HepG2 (cell line): ENCODE measurements around the gene PRR36. TPM values are rescaled to one million over a fixed set of nuclear protein-coding genes. Genes with fewer than 3 reads are reported as not detected.

Experiments used
- ATAC-seq: fragments of 200-7000 bp; cut with Tn5 transposase; 3 replicates; pipeline ENCODE4 v1.9.1; 2020; ENCODE audit warnings: mild to moderate bottlenecking, moderate library complexity
- BruUV-seq: library from RNA; stranded (reverse); fragments of 400-500 nt; replicated peaks from 2 replicates; lab custom pipeline; 2021; lab: Mats Ljungman, UMichigan
- CTCF ChIA-PET: fragments of 300-600 bp; formaldehyde crosslinking; extraction: SDS; loops from one replicate; lab custom pipeline; 2021; ENCODE audit warnings: low total read pairs, inconsistent platforms, low intra/inter-chr PET ratio; lab: Yijun Ruan, JAX
- POLR2A ChIA-PET: fragments of 350-600 bp; sonication (Branson Sonifier 250); formaldehyde crosslinking; loops from one replicate; lab custom pipeline; 2020; ENCODE audit warnings: antibody characterized with exemption, inconsistent platforms; lab: Yijun Ruan, JAX
- DNase-seq: peaks from one replicate; pipeline ENCODE4 v3.0.0-alpha.2; 2015; ENCODE audit warnings: low spot score
- FAIRE-seq: peaks from 3 replicates; lab custom pipeline; 2011; peaks lifted over from hg19 to GRCh38; lab: Jason Lieb, UNC
- H2AFZ ChIP-seq: one replicate; pipeline ENCODE4 v1.6.1; 2011; ENCODE audit warnings: low read length, inconsistent platforms
- H3K27ac ChIP-seq: fragments of 300-600 bp; 3 replicates; pipeline ENCODE4 v1.8.0; 2011; ENCODE audit warnings: mixed run types, mild to moderate bottlenecking, mixed read lengths, low read length, inconsistent platforms; ENCODE audit not compliant: insufficient read depth; ENCODE audit errors: extremely low read length
- H3K27me3 ChIP-seq, 2 experiments: fragments of 200-600 bp in 1 of 2; 2 replicates in 1 of 2; 3 replicates in 1 of 2; pipeline versions ENCODE4 v1.6.0 to v1.8.0; 2011; ENCODE audit warnings: low read length in 2 of 2, mild to moderate bottlenecking in 2 of 2, moderate library complexity in 2 of 2, inconsistent platforms in 1 of 2; ENCODE audit not compliant: insufficient read depth in 2 of 2, control insufficient read depth in 1 of 2
- H3K36me3 ChIP-seq, 2 experiments: fragments of 200-600 bp in 1 of 2; replicated peaks in 1 of 2; 2 replicates in 1 of 2; 3 replicates in 1 of 2; pipeline versions ENCODE4 v1.5.1 to v1.8.0; 2011; ENCODE audit warnings: low read length in 2 of 2, inconsistent platforms in 1 of 2; ENCODE audit not compliant: insufficient read depth in 2 of 2, control insufficient read depth in 1 of 2
- H3K4me1 ChIP-seq: 2 replicates; pipeline ENCODE4 v1.5.1; 2012; ENCODE audit warnings: low read length, inconsistent platforms; ENCODE audit not compliant: insufficient read depth
- H3K4me2 ChIP-seq: 2 replicates; pipeline ENCODE4 v1.6.0; 2011; ENCODE audit warnings: low read depth, low read length, inconsistent platforms
- H3K4me3 ChIP-seq, 3 experiments: fragments of 200-600 bp in 1 of 3; sonication (generic), shearing (Covaris generic) in 1 of 3; replicated peaks in 1 of 3; 2 replicates each; pipeline ENCODE4 v1.5.1; 2011 to 2016; ENCODE audit warnings: low read length in 3 of 3, inconsistent platforms in 2 of 3, low read depth in 2 of 3, mild to moderate bottlenecking in 2 of 3, control low read depth in 1 of 3, mixed read lengths in 1 of 3; ENCODE audit not compliant: insufficient read depth in 1 of 3
- H3K79me2 ChIP-seq: one replicate; pipeline ENCODE4 v1.6.1; 2011; ENCODE audit warnings: low read length, inconsistent platforms; ENCODE audit not compliant: insufficient read depth
- H3K9ac ChIP-seq: 2 replicates; pipeline ENCODE4 v1.6.0; 2011; ENCODE audit warnings: mild to moderate bottlenecking, low read depth, low read length, inconsistent platforms; ENCODE audit not compliant: insufficient read depth
- H3K9me3 ChIP-seq: 2 replicates; pipeline ENCODE4 v1.5.1; 2012; ENCODE audit warnings: mild to moderate bottlenecking, low read length
- H4K20me1 ChIP-seq: 2 replicates; pipeline ENCODE4 v1.6.0; 2011; ENCODE audit warnings: inconsistent platforms, mild to moderate bottlenecking, low read length, moderate library complexity; ENCODE audit not compliant: insufficient read depth
- AGO2 ChIP-seq: fragments of 200-400 bp; formaldehyde crosslinking; optimal IDR thresholded peaks from 2 replicates; pipeline ENCODE3; 2017; ENCODE audit warnings: mild to moderate bottlenecking, low read depth, low read length, moderate library complexity
- KDM5B ChIP-seq: sonication (generic); formaldehyde crosslinking; IDR thresholded peaks from 2 replicates; pipeline ENCODE4 v1.4.0; 2020; ENCODE audit warnings: missing genetic modification reagents, mild to moderate bottlenecking, borderline replicate concordance
- POLR2A ChIP-seq, 2 experiments: IDR thresholded peaks; 2 replicates each; pipeline ENCODE4 v1.6.1; 2011; ENCODE audit warnings: low read depth in 2 of 2, low read length in 2 of 2, mild to moderate bottlenecking in 1 of 2, moderate library complexity in 1 of 2; ENCODE audit not compliant: insufficient read depth in 1 of 2
- RBFOX2 ChIP-seq: fragments of 200-400 bp; formaldehyde crosslinking; IDR thresholded peaks from 2 replicates; pipeline ENCODE4 v1.6.1; 2017; ENCODE audit warnings: low read depth, mild to moderate bottlenecking, low read length
- WGBS: methylation state at CpG from one replicate; pipeline ENCODE4 v1.1.6; 2017; ENCODE audit warnings: low lambda C conversion rate; 5-methylcytosine and 5-hydroxymethylcytosine counted together
- in situ Hi-C: cut with HindIII; loops from 2 replicates; pipeline ENCODE4 v1.10.0; 2017; ENCODE audit warnings: low pct_unique_long_range_greater_than_20kb; ENCODE audit not compliant: extremely low pct_ligation_motif_present
- intact Hi-C: fragments of 100-400 bp; cut with micrococcal nuclease; formaldehyde crosslinking; loops from one replicate; pipeline ENCODE4 v1.10.0; 2022; ENCODE audit not compliant: unreplicated experiment
- polyA plus RNA-seq, 8 experiments: library from polyadenylated mRNA; depleted of rRNA in 3 of 8; stranded (reverse) in 7 of 8; unstranded in 1 of 8; fragments of >200 nt; fragmentation: Illumina TruSeq in 4 of 8; extraction: Trizol in 4 of 8; gene quantifications; 2 replicates each; pipeline versions ENCODE4 v1.2.1 to v1.2.3, GENCODE V29; 2011 to 2016; ENCODE audit warnings: low read depth in 4 of 8, missing spikeins in 1 of 8, mixed read lengths in 1 of 8; ENCODE audit not compliant: insufficient read depth in 1 of 8
- total RNA-seq, 5 experiments: library from RNA; depleted of rRNA; stranded (reverse); fragments of >200 nt; fragmentation: Illumina TruSeq; extraction: Trizol; gene quantifications; 2 replicates each; pipeline ENCODE4 v1.2.3, GENCODE V29; 2016; ENCODE audit warnings: low read depth in 1 of 5
- TF ChIP-seq, protein P1 (sequence below): sonication (generic); formaldehyde crosslinking; IDR thresholded peaks from 2 replicates; pipeline ENCODE4 v1.5.0; 2020; ENCODE audit warnings: mild to moderate bottlenecking, missing genetic modification reagents, borderline replicate concordance

PRR36 gene
- total and polyA plus RNA-seq, 2 of the 13 experiments (the other 11 are each of a cell fraction or from before 2014, with no cell fraction given): 0.07 to 0.17 TPM

DNA sequence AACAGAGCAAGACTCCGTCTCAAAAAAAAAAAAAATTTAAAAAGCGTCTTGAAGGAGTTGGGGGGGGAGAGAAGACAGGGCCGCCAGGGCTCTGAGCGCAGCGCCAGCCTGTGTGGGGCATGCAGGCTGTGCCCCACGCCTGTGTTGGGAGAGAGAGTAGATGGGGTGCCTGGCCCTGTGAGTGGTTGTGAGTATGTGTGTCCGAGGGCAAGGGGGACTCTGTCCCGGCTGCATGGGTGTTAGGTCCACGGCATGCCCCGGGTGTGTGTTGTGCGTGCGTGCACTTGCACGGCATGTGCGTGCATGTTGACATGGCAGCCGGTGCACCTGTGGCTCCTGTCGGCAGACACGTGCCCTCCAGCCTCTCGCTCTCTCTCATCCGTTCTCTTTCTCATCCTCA is 32.9 kb upstream of the PRR36 start:
- Histone ChIP-seq H3K4me3 (no peak overlapping the region), H3K79me2 (peaks cover 29% of the 10 kb centered on the region), H2AFZ (no peak overlapping the region), H4K20me1 (peaks cover 13% of the 10 kb centered on the region; the same call in 1 of the 2 replicates), H3K36me3 (peaks cover 4 to 27% of the 10 kb centered on the region in 2 experiments; a peak in 4 of 5 replicates), H3K27me3 (no peaks in the 10 kb centered on the region; a peak in 1 of 5 replicates), H3K4me2 (no peak overlapping the region), H3K9me3 (no peaks in the 10 kb centered on the region), H3K4me1 (peaks cover 33% of the 10 kb centered on the region), H3K9ac (no peak overlapping the region), H3K27ac (no peak overlapping the region)
- no peak for DNase-seq
- BruUV-seq: no TSS peak
- intact Hi-C loops (no loop called here), in situ Hi-C loops (no loop called here)
- ATAC-seq: no peak
- WGBS: 97% methylated on average over 18 of the region's 19 CpGs
- no peak for FAIRE-seq
- TF ChIP-seq RBFOX2 (peak; percentile 60; the same call in 1 of the 2 replicates), AGO2 (peak; percentile 72), KDM5B (CRISPR knock-in tag) (0 out of 2 replicates have a peak, but pooled peaks have one; percentile 21), POLR2A (IDR thresholded peaks at IDR 0.05; ENCODE audit: insufficient read depth in 1 of 2, low read depth in 2 of 2, low read length in 2 of 2) (peak in 1 of 2 experiments; percentile 35; a peak in 2 of 4 replicates)
- TF ChIP-seq, protein P1, sequence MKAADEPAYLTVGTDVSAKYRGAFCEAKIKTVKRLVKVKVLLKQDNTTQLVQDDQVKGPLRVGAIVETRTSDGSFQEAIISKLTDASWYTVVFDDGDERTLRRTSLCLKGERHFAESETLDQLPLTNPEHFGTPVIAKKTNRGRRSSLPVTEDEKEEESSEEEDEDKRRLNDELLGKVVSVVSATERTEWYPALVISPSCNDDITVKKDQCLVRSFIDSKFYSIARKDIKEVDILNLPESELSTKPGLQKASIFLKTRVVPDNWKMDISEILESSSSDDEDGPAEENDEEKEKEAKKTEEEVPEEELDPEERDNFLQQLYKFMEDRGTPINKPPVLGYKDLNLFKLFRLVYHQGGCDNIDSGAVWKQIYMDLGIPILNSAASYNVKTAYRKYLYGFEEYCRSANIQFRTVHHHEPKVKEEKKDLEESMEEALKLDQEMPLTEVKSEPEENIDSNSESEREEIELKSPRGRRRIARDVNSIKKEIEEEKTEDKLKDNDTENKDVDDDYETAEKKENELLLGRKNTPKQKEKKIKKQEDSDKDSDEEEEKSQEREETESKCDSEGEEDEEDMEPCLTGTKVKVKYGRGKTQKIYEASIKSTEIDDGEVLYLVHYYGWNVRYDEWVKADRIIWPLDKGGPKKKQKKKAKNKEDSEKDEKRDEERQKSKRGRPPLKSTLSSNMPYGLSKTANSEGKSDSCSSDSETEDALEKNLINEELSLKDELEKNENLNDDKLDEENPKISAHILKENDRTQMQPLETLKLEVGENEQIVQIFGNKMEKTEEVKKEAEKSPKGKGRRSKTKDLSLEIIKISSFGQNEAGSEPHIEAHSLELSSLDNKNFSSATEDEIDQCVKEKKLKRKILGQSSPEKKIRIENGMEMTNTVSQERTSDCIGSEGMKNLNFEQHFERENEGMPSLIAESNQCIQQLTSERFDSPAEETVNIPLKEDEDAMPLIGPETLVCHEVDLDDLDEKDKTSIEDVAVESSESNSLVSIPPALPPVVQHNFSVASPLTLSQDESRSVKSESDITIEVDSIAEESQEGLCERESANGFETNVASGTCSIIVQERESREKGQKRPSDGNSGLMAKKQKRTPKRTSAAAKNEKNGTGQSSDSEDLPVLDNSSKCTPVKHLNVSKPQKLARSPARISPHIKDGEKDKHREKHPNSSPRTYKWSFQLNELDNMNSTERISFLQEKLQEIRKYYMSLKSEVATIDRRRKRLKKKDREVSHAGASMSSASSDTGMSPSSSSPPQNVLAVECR (CRISPR knock-in tag): no peak
- CTCF ChIA-PET: no interaction called here
- POLR2A ChIA-PET: interaction anchor here (1.0 to 3.4 kb wide), 3 partner anchors 9 to 38 kb away, joined by 3 to 24 read pairs (median 3); partner anchors contain the start of gene SNAPC2
